Choroid plexus epithelial cell (primary cell): ENCODE data around the gene WIF1.
A peak's percentile ranks its signal among the peaks of the same experiment; 100 is the strongest.

Experiments
- DNase-seq: peaks from one replicate; pipeline ENCODE4 v3.0.0-alpha.2; 2010; ENCODE audit warnings: low read depth
- H3K4me3 ChIP-seq: 2 replicates; pipeline ENCODE4 v1.5.1; 2011; ENCODE audit warnings: low read depth, mild to moderate bottlenecking, control low read depth, low read length, moderate library complexity
- CTCF ChIP-seq: conservative IDR thresholded peaks from 2 replicates; pipeline ENCODE4 v1.5.1; 2011; ENCODE audit warnings: low read depth, mild to moderate bottlenecking, control low read depth, inconsistent platforms, low read length, moderate library complexity

WIF1 gene

GRCh38 chr12:65162609-65163008, 41.5 kb upstream of the WIF1 start:
- H3K4me3 ChIP-seq: no peak overlapping the region
- TF ChIP-seq CTCF: no peak

DNA sequence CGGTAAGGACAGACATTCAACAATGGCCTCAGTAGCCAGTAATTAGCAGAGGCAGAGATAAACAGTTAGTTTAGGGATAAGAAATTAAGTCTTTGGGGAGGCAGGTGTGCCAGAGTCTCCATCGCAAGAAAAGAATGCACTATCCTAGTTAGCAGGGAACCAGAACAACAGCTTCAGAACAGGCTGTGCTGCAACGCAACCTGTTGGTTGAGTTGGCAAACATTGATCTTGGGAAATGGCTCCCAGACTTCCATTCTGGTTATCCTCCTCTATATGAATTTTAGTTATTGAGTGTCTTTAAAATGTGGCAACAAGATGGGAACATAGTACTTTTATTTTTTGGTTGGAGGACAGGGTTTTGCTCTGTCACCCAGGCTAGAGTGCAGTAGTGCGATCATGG, 36.0 kb upstream of the WIF1 start:
- H3K4me3 ChIP-seq: no peak overlapping the region
- TF ChIP-seq CTCF: no peak
- DNase-seq: no peak

More at GRCh38 chr12:65162609-65163008, 41.5 kb upstream of the WIF1 start:
- DNase-seq: no peak

DNA sequence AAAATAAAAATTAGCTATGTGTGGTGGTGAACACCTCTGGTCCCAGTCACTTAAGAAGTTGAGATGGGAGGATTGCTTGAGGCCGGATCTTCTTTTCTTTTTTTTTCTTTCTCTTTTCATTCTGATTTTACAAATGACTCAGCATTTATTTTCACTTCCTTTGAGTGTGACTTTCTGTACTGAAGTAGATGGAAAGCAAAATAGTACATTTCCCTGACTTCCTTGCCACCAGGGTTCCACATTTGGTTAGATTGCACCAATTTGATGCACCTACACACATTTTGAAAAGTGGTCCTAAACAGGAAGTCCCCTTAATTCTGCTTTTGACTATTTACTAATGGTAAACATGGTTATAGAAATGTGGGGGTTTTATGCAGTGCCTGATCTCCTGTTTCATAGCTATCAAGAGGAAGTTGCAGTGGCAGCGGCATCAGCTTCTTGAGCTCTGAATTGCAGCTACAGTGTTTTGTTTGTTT, 35.3 kb upstream of the WIF1 start:
- DNase-seq: peak; percentile 22
- TF ChIP-seq CTCF: no peak
- no peak overlapping the region for H3K4me3 ChIP-seq

DNA sequence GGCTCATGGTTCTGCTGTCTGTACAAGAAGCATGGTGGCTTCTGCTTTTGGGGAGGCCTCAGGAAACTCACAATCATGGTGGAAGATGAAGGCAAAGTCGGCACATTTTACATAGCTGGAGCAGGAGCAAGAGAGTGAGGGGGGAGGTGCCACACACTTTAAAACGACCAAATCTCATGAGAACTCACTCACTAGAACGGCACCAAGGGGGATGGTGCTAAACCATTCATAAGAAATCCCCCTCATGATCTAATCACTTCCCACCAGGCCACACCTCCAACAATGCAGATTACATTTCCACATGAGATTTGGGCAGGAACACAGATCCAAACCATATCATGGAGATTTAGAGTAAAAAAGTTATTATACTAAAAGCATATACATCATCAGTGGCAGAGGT, 34.7 kb upstream of the WIF1 start:
- H3K4me3 ChIP-seq: no peak overlapping the region
- no peak for DNase-seq

DNA sequence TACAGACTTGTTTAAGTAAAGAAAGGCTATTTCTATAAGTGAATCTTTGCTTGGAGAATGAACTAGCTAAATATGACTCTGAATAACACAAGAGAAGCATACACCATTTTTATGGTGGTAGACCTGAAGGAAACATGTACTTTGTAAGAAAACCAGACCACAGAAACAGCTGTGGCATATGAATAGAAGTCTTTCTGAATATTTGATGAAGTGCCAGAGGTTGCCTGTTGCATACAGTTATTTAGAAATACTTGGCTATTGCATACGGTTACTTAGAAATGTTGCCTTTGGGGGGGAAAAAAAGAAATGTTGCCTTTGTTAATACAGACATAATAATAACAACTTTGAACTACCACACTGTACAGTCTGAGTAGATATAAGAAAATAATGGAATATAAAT, 31.5 kb upstream of the WIF1 start:
- TF ChIP-seq CTCF: no peak
- DNase-seq: peak; percentile 44
- no peak overlapping the region for H3K4me3 ChIP-seq

More for the DNA sequence above, 34.7 kb upstream of the WIF1 start:
- TF ChIP-seq CTCF: no peak

- no peak overlapping the region for H3K4me3 ChIP-seq
- no peak for DNase-seq
- TF ChIP-seq CTCF: no peak
These were observed 30.9 kb upstream of the WIF1 start for GRCh38 chr12:65152012-65152411.

DNA sequence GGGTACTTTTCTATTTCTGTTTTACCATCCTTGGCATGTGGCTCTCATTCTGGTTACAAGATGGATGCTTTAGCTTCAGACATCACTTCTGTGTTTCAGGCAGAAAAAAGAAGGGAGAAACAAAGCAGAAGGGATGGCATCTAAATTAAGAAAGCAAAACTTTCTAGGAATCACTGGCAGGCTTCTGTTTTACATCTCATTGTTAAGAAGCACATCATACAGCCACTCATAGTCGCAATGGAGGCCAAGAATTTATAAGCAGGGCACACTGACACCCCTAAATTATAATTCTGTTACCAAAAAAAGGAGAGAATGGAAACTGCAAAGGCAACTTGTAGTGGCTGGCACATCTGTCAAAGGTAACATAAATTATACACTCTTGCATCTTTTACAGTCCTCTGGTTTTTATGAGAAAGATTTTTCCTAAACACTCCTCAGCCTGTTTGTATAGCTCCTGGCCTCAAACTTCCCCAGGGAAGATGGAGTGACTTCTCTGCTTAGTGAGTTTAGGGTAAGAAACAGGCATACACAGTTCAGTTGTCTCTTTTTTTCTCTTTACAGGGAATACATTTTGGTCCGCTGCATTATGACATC, 26.3 kb upstream of the WIF1 start:
- no peak overlapping the region for H3K4me3 ChIP-seq
- TF ChIP-seq CTCF: no peak
- DNase-seq: no peak
